ENCODE data around the gene MAML2. TPM values are rescaled to one million over a fixed set of nuclear protein-coding genes. Genes with fewer than 3 reads are reported as not detected.

Gene MAML2
- total and polyA plus RNA-seq, 2 experiments from 2014 or later, result 1.1 to 8.2 TPM

DNA sequence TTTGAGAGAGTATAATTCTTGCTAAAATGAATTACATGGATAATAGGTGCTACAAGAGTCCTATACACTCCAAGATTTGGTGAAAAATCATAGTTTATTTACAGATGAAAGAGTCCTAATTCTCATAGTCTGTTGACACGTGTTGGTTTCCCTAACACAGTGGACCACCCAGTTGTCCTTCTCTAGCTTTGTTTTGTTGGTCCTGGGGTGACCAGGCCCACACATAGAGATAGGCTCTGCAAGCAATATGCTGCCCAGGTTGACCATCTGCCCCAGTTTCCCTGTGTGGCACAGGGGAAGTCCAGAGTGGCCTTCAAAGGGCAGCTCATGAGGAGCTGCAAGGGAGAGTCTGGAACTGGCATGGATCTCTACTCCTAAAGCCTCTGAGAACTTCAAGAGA is 184.9 kb downstream of the MAML2 start:
- no peak overlapping the region for H3K4me3 ChIP-seq
- TF ChIP-seq, protein P1, sequence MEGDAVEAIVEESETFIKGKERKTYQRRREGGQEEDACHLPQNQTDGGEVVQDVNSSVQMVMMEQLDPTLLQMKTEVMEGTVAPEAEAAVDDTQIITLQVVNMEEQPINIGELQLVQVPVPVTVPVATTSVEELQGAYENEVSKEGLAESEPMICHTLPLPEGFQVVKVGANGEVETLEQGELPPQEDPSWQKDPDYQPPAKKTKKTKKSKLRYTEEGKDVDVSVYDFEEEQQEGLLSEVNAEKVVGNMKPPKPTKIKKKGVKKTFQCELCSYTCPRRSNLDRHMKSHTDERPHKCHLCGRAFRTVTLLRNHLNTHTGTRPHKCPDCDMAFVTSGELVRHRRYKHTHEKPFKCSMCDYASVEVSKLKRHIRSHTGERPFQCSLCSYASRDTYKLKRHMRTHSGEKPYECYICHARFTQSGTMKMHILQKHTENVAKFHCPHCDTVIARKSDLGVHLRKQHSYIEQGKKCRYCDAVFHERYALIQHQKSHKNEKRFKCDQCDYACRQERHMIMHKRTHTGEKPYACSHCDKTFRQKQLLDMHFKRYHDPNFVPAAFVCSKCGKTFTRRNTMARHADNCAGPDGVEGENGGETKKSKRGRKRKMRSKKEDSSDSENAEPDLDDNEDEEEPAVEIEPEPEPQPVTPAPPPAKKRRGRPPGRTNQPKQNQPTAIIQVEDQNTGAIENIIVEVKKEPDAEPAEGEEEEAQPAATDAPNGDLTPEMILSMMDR (IDR thresholded peaks at IDR 0.05; ENCODE audit: low read depth, low read length), result no peak
- H3K27ac ChIP-seq, result no peak overlapping the region
- no peaks in the 10 kb centered on the region for H3K9me3 ChIP-seq (ENCODE audit: low read depth)
- peaks cover 10% of the 10 kb centered on the region for H3K4me1 ChIP-seq (ENCODE audit: low read depth)
- no peaks in the 10 kb centered on the region for H3K27me3 ChIP-seq
- H3K36me3 ChIP-seq, result no peaks in the 10 kb centered on the region
- no peak for DNase-seq (ENCODE audit: low read depth in 1 of 2, low spot score in 1 of 2)

DNA sequence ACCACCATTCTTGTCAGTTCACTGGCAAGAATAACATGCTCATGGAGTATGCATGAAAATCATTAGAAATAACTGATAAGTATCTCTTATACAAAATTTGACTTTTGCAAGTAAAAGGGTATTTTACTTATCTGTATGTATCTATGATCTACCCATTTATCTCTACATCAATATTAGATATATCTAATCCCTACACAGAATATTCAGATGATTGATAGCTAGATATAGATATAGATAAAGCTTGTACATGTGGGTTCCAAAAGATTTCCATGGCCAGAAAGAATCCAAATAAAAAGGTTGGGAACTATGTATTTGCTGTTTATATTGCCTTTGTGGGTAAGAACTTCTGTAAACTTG is 185.5 kb downstream of the MAML2 start:
- H3K9me3 ChIP-seq (ENCODE audit: low read depth), result no peaks in the 10 kb centered on the region
- DNase-seq (ENCODE audit: low read depth in 1 of 2, low spot score in 1 of 2), result no peak
- no peaks in the 10 kb centered on the region for H3K27me3 ChIP-seq
- TF ChIP-seq, protein P1 (IDR thresholded peaks at IDR 0.05; ENCODE audit: low read depth, low read length), result no peak
- H3K4me1 ChIP-seq (ENCODE audit: low read depth), result peaks cover 10% of the 10 kb centered on the region
- H3K36me3 ChIP-seq, result no peaks in the 10 kb centered on the region
- no peak overlapping the region for H3K27ac ChIP-seq
- H3K4me3 ChIP-seq, result no peak overlapping the region

DNA sequence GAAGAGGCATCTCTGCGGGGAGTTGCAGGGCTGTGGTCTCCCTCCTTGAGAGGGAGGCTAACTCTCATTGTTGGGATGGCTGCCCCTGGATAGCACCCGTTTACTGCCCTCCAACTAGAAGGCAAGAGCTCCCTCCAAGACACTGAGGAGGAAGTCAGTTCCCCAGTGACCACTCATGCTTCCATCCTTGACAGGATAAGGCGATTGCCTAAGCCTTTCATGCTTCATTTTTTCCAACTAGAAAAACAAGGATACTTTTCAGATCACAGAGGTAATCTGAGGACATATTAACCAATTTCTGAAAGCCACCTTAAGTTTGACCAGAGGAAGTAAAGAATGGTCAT is 186.6 kb downstream of the MAML2 start:
- TF ChIP-seq, protein P1 (IDR thresholded peaks at IDR 0.05; ENCODE audit: low read depth, low read length), result no peak
- H3K27ac ChIP-seq, result no peak overlapping the region
- no peaks in the 10 kb centered on the region for H3K36me3 ChIP-seq
- peaks cover 10% of the 10 kb centered on the region for H3K4me1 ChIP-seq (ENCODE audit: low read depth)
- H3K4me3 ChIP-seq, result no peak overlapping the region
- no peaks in the 10 kb centered on the region for H3K9me3 ChIP-seq (ENCODE audit: low read depth)
- no peak for DNase-seq (ENCODE audit: low read depth in 1 of 2, low spot score in 1 of 2)
- no peaks in the 10 kb centered on the region for H3K27me3 ChIP-seq

DNA sequence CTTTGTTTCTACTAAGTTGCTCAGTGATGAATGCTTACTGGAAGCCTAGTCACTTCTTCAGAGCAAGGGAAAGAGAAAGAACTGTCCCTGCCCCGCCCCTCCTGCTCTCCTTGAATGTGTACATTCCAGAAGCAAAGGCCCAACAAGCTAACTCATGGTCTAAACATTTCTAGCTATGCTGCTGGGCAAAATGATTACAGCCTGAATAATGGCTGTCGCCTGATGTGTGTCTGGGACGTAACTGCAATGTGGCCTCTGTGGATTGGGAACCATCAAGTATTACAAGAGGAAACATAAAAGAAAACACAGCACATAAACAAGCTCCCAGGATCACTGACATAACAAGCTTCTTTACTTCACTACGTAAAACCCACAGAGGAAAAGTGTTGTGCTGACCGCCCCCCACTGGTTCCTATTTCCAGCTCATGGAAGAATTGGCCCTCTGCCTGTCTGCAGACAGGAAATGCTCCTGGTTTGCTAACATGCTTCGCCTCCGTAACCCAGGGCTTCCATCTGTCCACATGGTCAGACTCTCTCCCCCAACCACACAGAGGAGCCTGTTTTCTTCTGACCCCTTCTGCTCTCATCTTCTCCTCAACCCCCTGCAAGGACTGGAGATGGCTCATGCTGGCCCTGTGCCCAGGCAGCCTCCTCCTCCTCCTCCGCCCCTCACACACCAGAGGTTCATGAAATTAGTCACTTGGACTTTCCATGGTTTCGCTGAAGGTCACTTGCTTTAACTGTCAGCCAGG is 187.2 kb downstream of the MAML2 start:
- Histone ChIP-seq H3K4me1 (ENCODE audit: low read depth) (peaks cover 10% of the 10 kb centered on the region), H3K4me3 (no peak overlapping the region), H3K27me3 (no peaks in the 10 kb centered on the region), H3K27ac (no peak overlapping the region), H3K36me3 (no peaks in the 10 kb centered on the region), H3K9me3 (ENCODE audit: low read depth) (no peaks in the 10 kb centered on the region)
- TF ChIP-seq, protein P1 (IDR thresholded peaks at IDR 0.05; ENCODE audit: low read depth, low read length), result peak; percentile 49
- peak in 1 of 2 donors; percentile 99 for DNase-seq (ENCODE audit: low read depth in 1 of 2, low spot score in 1 of 2)

DNA sequence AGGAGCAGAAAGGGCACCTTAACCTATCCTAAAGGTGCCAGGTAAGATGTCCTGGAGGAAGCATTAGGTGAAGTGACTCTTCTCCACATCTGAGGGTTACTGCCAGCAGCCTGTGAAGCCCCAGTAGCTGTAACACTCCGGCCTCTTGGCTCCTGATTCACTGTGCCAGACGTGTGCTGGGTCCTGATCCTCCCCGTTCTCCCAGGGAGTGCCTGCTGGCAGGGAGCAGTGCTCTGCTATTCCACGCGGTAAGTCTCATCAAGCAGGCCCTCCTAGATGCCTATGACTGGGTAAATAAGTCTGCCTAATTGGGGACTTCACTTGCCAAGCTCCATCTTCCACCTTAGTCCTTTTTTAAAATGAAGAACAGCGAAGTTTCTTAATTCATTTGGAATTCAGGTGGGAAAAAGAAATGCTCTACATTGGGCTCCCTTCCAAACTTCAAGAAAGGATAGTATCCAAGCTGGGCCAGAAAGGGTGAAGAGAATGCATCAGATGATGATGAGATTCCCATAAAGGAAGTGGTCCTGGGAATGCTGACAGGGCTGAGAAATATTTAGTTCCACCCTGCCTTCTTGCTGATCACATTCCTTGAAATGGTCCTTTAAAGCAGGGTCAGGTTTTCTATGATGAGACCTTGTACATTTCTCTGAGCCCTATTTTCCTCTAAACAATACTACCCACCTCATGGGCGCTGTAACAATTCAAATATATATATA is 188.0 kb downstream of the MAML2 start:
- H3K36me3 ChIP-seq, result no peaks in the 10 kb centered on the region
- H3K27ac ChIP-seq, result no peak overlapping the region
- H3K9me3 ChIP-seq (ENCODE audit: low read depth), result no peaks in the 10 kb centered on the region
- peak in 1 of 2 donors; percentile 64 for DNase-seq (ENCODE audit: low read depth in 1 of 2, low spot score in 1 of 2)
- H3K4me3 ChIP-seq, result no peak overlapping the region
- TF ChIP-seq, protein P1 (IDR thresholded peaks at IDR 0.05; ENCODE audit: low read depth, low read length), result no peak
- peaks cover 10% of the 10 kb centered on the region for H3K4me1 ChIP-seq (ENCODE audit: low read depth)
- H3K27me3 ChIP-seq, result no peaks in the 10 kb centered on the region
